Thyroid gland (tissue), 4 donors: Measurements from ENCODE around the gene FES.
"Not testable (repeated sequence)": the region's sequence is repeated elsewhere in the genome, so short reads cannot be mapped to it uniquely, and the experiment has no call there.

Experiments used
- POLR2A ChIP-seq, 2 donors: fragments of 450-650 bp; IDR thresholded peaks; one replicate each; pipeline ENCODE4 v1.6.1; 2017; ENCODE audit warnings: antibody characterized with exemption in 2 of 2, mild to moderate bottlenecking in 2 of 2, moderate library complexity in 1 of 2
- TF ChIP-seq, protein P1 (sequence below), 6 experiments: fragments of 200-600 bp in 3 of 6; fragments of 450-650 bp in 3 of 6; sonication (generic) in 3 of 6; IDR thresholded peaks; one replicate each; pipeline ENCODE4 v1.5.1; 2016 to 2019; ENCODE audit warnings: antibody characterized with exemption in 6 of 6, mild to moderate bottlenecking in 2 of 6, inconsistent platforms in 1 of 6, moderate library complexity in 1 of 6

DNA sequence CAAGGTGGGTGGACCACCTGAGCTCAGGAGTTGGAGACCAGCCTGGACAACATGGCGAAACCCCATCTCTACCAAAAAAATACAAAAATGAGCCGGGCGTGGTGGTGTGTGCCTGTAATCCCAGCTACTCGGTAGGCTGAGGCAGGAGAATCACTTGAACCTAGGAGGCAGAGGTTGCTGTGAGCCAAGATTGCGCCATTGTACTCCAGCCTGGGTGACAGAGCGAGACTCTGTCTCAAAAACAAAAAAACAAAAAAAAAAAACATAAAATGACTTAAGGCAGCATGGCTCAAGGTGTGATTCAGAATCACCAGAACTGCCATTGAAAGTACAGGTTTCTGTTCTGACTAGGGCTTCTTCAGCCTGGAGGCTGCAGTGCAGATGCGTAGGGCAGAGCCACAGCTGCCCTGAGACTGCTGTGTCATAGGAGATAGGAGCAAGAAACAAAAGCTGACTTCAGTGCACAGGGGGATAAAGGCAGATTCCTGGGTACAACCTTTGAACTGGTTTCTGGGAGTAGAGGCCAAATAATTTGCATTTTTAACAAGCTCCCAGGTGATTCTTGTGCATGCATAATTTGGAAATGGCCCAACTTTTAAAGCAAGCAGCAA is 38.5 kb downstream of the FES start:
- TF ChIP-seq, protein P1, sequence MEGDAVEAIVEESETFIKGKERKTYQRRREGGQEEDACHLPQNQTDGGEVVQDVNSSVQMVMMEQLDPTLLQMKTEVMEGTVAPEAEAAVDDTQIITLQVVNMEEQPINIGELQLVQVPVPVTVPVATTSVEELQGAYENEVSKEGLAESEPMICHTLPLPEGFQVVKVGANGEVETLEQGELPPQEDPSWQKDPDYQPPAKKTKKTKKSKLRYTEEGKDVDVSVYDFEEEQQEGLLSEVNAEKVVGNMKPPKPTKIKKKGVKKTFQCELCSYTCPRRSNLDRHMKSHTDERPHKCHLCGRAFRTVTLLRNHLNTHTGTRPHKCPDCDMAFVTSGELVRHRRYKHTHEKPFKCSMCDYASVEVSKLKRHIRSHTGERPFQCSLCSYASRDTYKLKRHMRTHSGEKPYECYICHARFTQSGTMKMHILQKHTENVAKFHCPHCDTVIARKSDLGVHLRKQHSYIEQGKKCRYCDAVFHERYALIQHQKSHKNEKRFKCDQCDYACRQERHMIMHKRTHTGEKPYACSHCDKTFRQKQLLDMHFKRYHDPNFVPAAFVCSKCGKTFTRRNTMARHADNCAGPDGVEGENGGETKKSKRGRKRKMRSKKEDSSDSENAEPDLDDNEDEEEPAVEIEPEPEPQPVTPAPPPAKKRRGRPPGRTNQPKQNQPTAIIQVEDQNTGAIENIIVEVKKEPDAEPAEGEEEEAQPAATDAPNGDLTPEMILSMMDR (IDR thresholded peaks at IDR 0.05), result not testable (repeated sequence)
- not testable (repeated sequence) for TF ChIP-seq POLR2A (IDR thresholded peaks at IDR 0.05)
